Stimulated activated CD8-positive, alpha-beta memory T cell treated with anti-CD3 and anti-CD28 coated beads, Interleukin-7, amount 100 ng/mL, for 1 hour (primary cell): ENCODE data around the gene TIAM1.

ENCODE experiments used
- DNase-seq, 2 donors: peaks; one replicate each; pipeline ENCODE4 v3.0.0-alpha.2; 2020; ENCODE audit warnings: low read depth in 2 of 2

The TIAM1 gene

DNA sequence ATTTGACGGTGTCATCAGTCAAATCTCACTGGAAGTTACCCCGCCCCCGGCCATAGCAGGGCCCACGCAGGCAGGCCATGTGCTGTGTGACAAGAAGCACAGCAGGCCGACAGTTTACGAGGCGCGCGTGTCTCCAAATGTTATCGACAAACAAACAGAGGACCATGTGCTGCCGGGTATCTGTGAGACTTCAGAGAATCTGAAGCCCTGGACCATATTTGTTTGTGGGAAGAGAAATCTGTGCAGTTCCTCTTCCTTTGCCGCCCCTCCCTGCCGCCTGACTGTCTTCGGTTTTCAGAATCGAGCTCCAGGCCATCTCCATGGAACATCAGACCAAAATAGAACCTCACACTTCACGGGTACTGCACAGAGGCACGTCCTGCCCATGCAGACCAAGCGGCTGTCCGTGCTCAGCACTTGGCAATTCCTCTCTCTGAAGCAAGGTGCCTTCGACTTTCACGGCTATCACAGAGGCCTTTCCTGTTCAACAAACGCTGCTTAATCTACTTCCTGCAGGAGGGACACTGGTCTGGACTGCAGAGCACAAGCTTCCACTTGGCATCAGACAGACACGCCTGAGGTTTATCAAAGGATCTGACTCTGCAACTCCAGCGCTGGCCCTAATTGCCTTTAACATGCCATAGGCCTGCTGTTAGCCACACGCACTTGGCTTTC lies 170.0 kb downstream of the TIAM1 start:
- no peak for DNase-seq

GRCh38 chr21:31172328-31172727 lies 171.7 kb downstream of the TIAM1 start:
- DNase-seq, result no peak

DNA sequence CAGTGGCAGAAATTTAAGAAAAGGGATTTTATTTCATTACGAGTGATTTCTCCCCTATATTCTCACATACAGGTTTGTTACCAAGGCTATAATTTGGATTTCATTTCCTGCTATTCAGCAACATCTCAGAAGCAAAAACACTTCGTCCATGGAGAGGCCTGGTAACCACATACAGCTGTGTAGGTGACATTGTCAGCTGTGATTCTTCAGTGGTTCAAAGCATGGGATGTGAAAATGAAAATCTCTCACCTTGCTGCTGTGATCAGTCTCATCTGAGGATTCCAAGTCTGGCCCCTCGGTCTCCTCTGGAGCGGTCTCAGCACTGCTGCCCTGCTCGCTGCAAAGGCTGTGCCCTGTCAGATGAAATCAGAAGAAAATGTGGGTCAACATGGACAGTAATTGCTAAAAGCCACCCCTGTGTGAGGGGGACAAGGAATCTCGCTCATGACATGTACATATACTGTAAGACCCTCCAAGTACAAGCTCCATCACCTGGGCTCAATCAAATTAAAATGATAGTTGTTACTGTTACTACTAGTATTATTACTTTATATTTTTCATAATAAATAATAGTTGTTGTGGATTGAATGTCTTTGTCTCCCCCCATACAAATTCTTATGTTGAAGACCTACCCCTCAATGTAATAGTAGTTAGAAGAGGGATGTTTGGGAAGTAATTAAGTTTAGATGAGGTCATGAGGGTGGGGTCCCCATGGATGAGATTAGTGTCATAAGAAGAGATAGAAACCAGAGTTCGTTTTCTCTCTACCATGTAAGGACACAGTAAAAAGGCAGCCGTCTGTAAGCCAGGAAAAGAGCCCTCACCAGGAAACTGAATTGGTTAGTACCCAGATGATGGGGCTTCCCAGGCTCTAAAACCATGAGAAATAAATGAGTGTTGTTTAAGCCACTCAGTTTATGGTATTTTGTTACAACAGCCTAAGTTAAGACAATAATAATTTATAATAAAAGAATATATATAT lies 179.1 kb downstream of the TIAM1 start:
- no peak for DNase-seq

- no peak for DNase-seq
These were observed 181.2 kb downstream of the TIAM1 start for GRCh38 chr21:31162827-31163226.

DNA sequence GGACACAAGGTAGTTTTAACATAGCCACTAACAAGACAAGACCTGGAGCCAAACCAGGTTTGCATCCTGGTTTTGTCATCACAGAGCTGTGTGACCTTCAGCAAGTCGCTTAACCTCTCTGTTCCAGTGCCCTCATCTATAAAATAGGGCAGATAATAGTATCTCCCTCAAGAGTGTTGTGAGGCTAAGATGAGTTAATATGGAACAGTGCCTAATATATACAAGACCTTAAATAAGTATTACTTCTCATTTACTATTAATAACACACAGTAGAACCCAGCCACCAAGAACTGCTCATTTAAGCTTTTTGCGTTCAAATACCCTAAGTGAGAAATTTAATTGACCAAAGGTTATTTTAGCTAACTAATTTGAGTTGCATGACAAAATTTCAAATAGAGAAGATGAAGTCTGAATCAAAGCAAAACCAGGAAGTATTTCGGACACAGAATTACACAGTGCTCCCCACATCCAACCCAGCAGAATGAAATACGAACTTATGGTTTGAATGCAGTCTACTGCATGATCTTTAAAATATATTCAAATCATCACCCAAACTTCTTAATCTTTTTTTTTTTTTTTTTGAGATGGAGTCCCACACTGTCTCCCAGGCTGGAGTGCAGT lies 181.9 kb downstream of the TIAM1 start:
- DNase-seq, result no peak

DNA sequence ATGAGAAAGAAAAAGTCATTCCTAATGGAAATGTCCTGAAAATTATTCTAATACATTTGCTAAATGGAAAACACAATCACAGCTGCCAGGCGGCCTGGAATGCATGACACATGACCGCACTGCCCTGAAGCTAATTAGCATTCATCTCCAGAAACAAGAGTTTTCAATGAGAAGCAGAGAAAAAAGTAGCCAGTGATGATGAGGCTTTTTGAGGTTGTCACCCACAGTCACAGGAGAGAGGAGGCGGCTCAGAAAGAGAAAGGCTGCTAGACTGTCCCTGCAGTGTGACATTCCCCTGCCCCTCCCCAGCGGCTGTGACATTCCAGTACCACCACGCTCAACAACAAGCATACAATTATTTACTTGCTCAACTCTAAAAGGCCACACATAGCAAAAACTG lies 182.9 kb downstream of the TIAM1 start:
- no peak for DNase-seq

DNA sequence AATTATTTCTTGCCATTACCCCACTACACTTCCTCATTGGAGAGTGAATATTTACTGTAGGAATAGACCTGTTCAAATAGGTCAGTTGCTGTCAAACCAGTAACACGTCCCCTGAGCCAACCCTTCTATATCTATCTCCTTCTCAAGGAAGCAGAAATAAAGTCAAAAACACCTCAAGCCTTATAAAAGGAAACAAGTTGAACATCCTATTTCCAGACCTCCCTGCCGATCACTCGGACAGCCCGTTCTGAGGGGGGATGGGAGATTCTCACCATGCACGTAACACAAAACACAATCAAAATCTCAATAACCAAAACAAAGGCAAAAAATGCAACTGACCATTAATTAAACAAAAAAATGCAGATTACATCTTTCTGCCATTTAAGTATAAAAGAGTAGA lies 184.3 kb downstream of the TIAM1 start:
- DNase-seq, result no peak

DNA sequence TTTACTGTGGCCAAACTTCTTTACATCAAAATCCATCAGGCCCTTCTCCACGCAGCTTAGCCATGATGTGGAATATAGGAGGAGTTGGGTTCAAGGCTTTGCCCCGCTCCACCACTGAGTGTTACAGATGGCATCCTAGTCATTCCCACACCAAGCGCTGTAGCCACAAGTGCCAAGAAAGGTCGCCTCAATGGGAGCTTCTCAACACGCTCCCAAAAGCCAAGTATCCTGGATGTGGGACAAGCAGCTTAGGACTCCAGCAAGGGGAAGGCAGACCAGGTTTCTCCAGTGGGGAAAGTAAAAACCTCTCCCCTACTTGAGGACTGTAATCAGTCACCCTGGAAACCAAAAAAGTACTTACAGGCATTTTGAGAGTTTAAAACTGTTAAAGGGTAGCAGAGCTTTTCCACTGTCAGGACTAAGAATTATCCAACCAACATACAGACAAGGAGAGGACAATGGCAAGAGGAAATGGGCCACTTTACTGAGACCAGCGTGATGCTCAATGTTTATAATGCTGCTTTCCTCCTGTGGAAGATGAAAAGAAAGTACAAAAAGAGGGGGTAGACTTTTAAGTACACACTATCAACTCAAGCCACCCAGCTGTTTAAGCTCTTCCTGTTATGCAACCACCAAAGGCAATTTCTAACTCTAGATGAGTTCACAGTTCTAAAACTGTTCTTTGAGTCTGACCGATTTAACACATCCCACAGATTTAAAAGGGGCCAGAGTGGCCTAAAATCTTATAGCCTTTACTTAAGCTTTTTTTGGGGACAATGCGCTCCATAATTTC lies 185.1 kb downstream of the TIAM1 start:
- DNase-seq, result no peak

GRCh38 chr21:31157756-31158155 lies 186.3 kb downstream of the TIAM1 start:
- DNase-seq, result no peak

GRCh38 chr21:31156662-31157061 lies 187.4 kb downstream of the TIAM1 start:
- DNase-seq, result no peak

DNA sequence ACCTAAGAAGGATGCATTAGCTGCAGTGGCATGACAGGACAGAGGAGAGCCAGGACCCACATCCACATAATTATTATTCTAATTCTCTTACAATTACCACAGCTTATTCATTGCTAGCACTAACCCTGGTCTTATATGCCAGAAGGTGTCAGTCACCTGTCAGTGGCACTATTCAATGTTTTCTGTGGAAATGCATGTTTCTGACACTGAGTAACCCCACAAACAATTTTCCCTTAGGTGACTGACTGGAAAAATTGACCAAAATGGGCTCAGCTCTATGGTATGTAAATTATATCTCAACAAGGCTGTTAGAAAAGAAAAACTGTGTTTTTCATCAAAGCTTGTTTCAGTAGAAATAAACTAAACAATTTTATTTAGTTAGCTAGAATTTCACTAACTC lies 187.9 kb downstream of the TIAM1 start:
- DNase-seq, result no peak

- DNase-seq, result no peak
These were observed 192.7 kb downstream of the TIAM1 start for GRCh38 chr21:31151156-31152045.

GRCh38 chr21:31145274-31145673 lies 198.8 kb downstream of the TIAM1 start:
- DNase-seq, result no peak

- DNase-seq, result no peak
These were observed 201.0 kb downstream of the TIAM1 start for GRCh38 chr21:31143036-31143435.

GRCh38 chr21:31142600-31142999 lies 201.5 kb downstream of the TIAM1 start:
- no peak for DNase-seq

- DNase-seq, result no peak
These were observed 202.6 kb downstream of the TIAM1 start for GRCh38 chr21:31141389-31142000.

DNA sequence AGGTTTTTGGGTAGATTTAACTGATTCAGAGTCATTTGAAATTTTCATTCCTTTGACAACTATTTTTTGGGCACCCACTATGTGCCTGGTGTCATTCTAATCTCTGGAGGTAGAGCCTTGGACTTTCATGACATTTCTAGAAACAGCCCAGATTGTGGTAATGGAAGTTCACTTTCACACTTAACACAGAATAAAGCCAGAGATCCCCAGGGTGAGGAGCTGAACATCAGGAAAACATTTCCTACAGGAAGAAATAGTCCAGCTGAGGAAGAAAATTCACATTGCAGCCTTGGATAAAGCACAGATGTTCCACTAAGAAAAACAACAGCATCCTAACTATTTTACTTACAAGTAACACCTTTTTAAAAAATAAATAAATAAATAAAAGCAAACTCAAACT lies 203.4 kb downstream of the TIAM1 start:
- no peak for DNase-seq

DNA sequence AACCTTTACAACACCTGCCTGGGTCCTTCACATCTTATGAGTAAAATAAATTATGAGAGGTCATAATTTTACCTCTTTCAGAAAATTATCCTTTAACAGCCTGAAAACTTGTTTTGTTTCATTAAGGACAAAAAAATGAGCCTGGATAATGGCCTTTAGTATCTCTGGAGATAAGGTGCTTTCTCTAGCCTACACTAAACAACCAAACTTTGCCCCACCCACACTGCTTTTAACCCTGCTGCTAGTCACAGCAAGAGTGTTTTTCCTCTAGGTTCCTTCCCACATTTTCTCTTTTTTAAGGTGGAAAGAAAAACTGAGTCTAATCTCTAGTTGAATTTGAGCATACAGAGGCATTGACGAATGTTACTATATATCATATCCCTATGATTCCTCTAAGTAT lies 204.0 kb downstream of the TIAM1 start:
- no peak for DNase-seq

DNA sequence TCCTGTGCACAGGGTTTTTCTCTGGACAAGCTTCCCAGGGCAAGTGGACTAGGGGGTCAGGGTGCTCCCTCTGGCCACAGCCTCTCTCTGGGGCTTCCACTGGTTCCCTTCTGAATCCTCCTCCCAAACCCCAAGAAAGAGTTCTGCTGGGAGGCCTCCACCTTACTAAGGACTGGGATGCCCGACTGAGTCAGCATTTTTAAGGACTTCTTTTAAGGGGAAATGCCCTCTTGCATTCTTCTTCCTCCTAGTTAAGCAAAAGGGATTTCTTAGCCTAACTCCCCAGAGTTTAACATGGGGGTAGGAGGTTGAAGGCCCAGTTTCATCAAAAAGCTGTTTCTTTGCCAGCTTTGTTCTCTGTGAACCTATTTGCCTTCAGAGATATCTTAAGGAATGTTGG lies 206.1 kb downstream of the TIAM1 start:
- DNase-seq, result no peak

GRCh38 chr21:31136891-31137290 lies 207.2 kb downstream of the TIAM1 start:
- DNase-seq, result no peak
